ENCODE results near the gene ACRV1.
A peak's percentile ranks its signal among the peaks of the same experiment; 100 is the strongest.

The ACRV1 gene

GRCh38 chr11:125626288-125626950, 54.2 kb downstream of the ACRV1 start:
- Mint-ChIP-seq H3K9me3 (no peaks in the 10 kb centered on the region), H3K27me3 (no peaks in the 10 kb centered on the region), H3K4me1 (ENCODE audit: low read depth in 2 of 2) (peaks cover 16 to 18% of the 10 kb centered on the region in 2 donors), H3K36me3 (ENCODE audit: insufficient read depth) (peaks cover 22% of the 10 kb centered on the region), H3K27ac (peak overlapping the region; percentile 89 to 94), H3K4me3 (peak overlapping the region; percentile 91 to 93)
- ATAC-seq (replicated peaks), result peak; percentile 25
- DNase-seq, result peak; percentile 10 to 27 (median 21)

- Mint-ChIP-seq H3K27me3 (no peaks in the 10 kb centered on the region), H3K4me1 (ENCODE audit: low read depth in 2 of 2) (peaks cover 16 to 18% of the 10 kb centered on the region in 2 donors), H3K27ac (peak overlapping the region; percentile 89 to 94), H3K4me3 (peak overlapping the region; percentile 91 to 93), H3K36me3 (ENCODE audit: insufficient read depth) (peaks cover 29% of the 10 kb centered on the region), H3K9me3 (no peaks in the 10 kb centered on the region)
- DNase-seq (peak; percentile 73 to 82 (median 77)), ATAC-seq (replicated peaks) (peak; percentile 94)
These were observed 54.9 kb downstream of the ACRV1 start for GRCh38 chr11:125625630-125626287.

GRCh38 chr11:125625225-125625629, 55.4 kb downstream of the ACRV1 start:
- Mint-ChIP-seq H3K27me3 (no peaks in the 10 kb centered on the region), H3K9me3 (no peaks in the 10 kb centered on the region), H3K36me3 (ENCODE audit: insufficient read depth) (peaks cover 34% of the 10 kb centered on the region), H3K4me1 (ENCODE audit: low read depth in 2 of 2) (peaks cover 16 to 18% of the 10 kb centered on the region in 2 donors), H3K27ac (peak overlapping the region; percentile 89 to 94), H3K4me3 (peak overlapping the region; percentile 91 to 93)
- DNase-seq (no peak), ATAC-seq (replicated peaks) (no peak)

- H3K4me1 Mint-ChIP-seq (ENCODE audit: low read depth in 2 of 2), result peaks cover 16 to 18% of the 10 kb centered on the region in 2 donors
- no peaks in the 10 kb centered on the region for H3K9me3 Mint-ChIP-seq
- peak within 1 kb of the TSS; percentile 89 to 94 for H3K27ac Mint-ChIP-seq
- DNase-seq (no peak), ATAC-seq (replicated peaks) (no peak)
- H3K36me3 Mint-ChIP-seq (ENCODE audit: insufficient read depth), result peaks cover 39% of the 10 kb centered on the region
- no peaks in the 10 kb centered on the region for H3K27me3 Mint-ChIP-seq
- peak within 1 kb of the TSS; percentile 91 to 93 for H3K4me3 Mint-ChIP-seq
These were observed 55.9 kb downstream of the ACRV1 start, which contains the start of gene CHEK1 for GRCh38 chr11:125624756-125625213. Gene CHEK1, plus strand, starts transcription at chr11:125625163. Its CDS starts 1,606 bp downstream, at chr11:125626769.

- Mint-ChIP-seq H3K36me3 (ENCODE audit: insufficient read depth) (peaks cover 54% of the 10 kb centered on the region), H3K27ac (peak overlapping the region; percentile 33 to 46), H3K4me1 (ENCODE audit: low read depth in 2 of 2) (peaks cover 16 to 18% of the 10 kb centered on the region in 2 donors), H3K9me3 (no peaks in the 10 kb centered on the region), H3K27me3 (no peaks in the 10 kb centered on the region), H3K4me3 (no peak overlapping the region)
- no peak for ATAC-seq (replicated peaks)
- no peak for DNase-seq
These were observed 57.6 kb downstream of the ACRV1 start for GRCh38 chr11:125623064-125623463.

- Mint-ChIP-seq H3K27ac (peak overlapping the region in 1 of 2 donors; percentile 10), H3K36me3 (ENCODE audit: insufficient read depth) (peaks cover 57% of the 10 kb centered on the region)
These were observed 58.7 kb downstream of the ACRV1 start for GRCh38 chr11:125621995-125622394.

More at GRCh38 chr11:125621995-125622394, 58.7 kb downstream of the ACRV1 start:
- no peak for DNase-seq
- no peak for ATAC-seq (replicated peaks)
- Mint-ChIP-seq H3K9me3 (no peaks in the 10 kb centered on the region), H3K4me3 (no peak overlapping the region), H3K4me1 (ENCODE audit: low read depth in 2 of 2) (peaks cover 16 to 18% of the 10 kb centered on the region in 2 donors), H3K27me3 (no peaks in the 10 kb centered on the region)
